Activated CD4-positive, alpha-beta T cell treated with anti-CD3 and anti-CD28 coated beads for 24 hours (primary cell): ENCODE measurements around the gene DNAJA1.
"Not testable (repeated sequence)": the region's sequence is repeated elsewhere in the genome, so short reads cannot be mapped to it uniquely, and the experiment has no call there.

Experiments used
- DNase-seq, 2 donors: peaks; one replicate each; pipeline ENCODE4 v3.0.0-alpha.2; 2020; ENCODE audit warnings: low read depth in 2 of 2

The DNAJA1 gene

DNA sequence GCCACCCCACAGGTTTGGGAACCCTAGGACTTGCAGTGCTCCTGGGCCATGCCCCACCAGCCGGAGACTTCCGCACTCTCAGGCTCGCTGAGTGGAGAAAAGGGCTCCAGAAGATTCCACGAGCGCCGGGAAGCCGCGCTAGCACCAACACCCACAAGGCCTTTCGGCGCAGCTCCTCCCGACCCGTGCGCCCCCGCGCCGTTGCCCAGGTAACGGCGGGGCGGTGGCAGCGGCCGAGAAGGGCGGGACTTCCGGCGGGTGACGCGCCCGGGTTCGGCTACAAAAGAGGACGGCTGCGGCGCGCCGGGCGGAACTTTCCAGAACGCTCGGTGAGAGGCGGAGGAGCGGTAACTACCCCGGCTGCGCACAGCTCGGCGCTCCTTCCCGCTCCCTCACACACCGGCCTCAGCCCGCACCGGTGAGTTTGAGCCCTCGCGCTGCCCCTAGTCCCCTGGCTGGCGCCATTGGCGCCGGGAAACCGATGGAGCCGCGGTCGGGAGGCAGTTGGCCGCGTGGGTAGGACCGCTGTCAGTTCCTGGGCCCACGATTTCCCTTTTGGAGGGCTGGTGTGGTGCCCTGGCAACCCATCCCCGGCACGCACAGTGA, at the start of gene DNAJA1:
Gene DNAJA1 (plus strand): TSS at position 308 of the 606 bp plus-strand sequence. CDS start 1,212 bp downstream, outside the sequence.
- peak; percentile 91 to 95 for DNase-seq

DNA sequence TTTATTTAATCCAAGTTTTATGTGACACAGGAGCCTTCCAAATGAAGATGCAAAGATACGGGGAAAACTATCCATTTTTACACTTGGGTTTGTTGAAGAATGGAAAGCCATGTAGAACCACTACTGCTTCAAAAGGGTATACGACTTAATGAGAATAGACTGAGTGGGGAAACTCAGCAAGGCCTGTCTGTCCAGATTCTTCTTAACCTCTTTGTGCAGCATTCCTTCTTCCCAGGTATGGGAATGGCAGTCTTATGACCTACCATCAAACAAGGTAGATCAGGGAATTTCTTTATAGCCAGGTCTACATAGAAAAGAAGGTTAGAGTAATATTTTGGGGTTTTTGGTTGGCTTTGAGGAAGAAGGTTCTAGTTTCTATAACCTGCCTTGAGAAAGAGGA, 47.0 kb upstream of the DNAJA1 start:
- DNase-seq, result no peak

DNA sequence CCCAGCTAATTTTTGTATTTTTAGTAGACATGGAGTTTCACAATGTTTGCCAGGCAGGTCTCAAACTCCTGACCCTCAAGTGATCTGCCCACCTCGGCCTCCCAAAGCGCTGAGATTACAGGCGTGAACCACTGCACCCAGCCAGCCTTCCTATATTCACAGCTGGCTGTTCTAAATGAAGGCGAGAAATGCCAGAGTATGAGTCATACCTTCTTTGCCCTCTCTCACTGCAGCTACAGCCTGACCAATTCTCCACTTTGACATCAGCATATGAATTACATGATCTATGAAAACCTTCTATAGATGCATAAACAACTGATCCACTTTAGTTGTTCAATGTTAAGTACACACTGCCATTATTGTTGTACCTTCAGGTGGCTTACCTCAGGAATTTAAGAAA, 38.1 kb upstream of the DNAJA1 start:
- no peak for DNase-seq

DNA sequence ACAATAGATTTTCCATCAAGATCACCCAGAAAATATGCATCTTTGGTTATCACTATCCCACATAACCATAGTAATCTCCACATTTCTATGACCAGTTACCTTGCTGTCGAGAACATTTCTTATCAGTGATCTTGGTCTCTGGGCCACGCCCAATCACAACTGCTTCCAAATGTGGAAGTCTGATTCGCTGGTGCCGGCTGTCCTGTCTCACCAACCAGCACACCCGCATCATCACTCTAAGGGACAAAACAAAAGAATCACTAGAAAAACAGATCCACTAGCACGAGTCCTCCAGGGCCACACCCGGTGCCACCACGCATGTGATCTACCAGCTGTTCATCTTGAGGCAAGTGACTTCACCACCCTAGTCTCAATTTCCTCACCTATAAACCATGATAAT, 35.4 kb upstream of the DNAJA1 start:
- no peak for DNase-seq

DNA sequence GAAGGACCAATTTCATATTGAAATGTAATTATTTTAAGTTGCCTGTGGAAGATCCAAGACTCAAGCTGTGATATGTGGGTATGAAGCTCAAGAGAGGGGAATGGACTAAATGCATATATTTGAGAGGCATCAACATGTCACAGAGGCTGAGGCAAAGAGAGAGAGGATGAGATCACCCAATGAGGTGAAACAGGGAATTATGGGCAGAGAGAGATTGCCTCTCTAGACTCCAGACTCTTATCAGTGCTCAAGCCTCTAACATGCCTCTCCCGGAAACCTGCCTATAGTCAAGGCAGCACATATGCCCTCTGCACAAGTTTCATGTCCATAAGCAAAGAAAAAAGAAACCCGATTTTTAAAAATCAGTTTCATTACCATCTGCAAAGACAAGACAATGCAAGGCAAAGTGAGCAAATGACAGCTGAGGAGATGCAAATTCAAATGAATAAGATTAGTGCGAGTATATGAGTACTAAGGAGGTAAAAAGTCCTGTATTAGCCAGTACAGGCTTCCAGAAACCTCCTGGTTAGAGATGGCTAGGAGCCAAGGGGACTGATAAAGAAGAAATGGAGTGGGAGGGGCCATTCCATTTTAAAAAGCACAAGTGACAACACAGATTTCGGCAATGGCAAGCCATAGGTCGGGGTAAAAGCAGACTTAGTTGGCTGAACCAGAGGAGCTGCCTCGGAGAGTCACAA, 33.0 kb upstream of the DNAJA1 start:
- DNase-seq, result no peak

DNA sequence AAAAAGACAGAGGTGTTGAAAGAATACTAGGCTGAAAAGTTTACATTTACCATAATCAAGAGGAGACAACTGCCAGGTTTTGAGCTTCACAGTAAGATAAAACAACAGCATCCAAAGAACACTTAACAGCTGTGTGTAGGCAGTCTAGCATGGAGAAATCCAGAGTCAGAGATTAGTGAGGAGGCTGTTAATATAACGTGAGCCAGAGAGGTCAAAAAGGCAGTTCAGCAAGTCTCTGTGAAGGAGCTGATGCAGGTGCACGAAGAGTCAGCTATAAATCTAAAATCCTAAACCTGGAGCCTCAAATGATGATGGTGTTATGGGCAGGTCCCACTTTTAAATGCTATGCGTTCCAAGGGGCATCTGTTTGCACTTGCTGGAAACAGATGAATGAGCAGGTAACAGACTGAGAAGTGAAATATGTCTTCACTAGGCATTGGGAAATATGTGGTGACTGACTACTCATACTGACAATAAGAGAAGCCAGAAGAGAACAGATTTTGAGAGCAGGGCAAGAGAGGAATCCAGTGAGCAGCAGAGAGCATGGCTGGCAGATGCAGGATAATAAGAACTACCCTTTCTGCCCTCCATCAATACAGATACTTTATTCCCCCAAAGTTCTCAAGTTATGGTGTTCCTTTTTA, 32.4 kb upstream of the DNAJA1 start:
- no peak for DNase-seq

DNA sequence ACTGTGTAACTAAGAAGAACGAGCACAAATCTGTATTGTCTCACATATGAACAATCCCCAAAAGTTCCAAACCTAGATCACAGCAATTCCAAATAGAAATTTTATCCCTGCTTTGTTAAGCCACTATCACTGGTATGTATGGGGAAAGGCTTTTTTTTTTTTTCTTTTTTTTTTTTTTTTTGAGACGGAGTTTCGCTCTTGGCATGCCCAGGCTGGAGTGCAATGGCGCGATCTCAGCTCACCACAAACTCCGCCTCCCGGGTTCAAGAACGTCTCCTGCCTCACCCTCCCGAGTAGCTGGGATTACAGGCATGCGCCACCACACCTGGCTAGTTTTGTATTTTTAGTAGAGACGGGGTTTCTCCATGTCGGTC, 24.4 kb upstream of the DNAJA1 start:
- DNase-seq, result peak in 1 of 2 donors; percentile 10

DNA sequence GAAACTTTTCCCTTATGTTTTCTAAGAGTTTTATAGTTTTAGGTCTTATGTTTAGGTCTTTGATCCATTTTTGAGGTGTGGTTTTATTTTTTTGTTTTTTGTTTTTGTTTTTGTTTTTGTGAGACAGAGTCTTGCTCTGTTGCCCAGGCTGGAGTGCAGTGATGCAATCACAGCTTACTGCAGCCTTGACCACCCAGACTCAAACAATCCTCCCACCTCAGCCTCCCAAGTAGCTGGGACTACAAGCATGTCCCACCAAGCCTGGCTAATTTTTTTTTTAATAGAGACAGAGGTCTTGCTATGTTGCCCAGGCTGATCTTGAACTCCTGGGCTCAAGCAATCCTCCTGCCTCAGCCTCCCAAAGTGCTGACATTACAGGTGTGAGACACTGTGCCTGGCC, 19.7 kb upstream of the DNAJA1 start:
- DNase-seq, result not testable (repeated sequence)

DNA sequence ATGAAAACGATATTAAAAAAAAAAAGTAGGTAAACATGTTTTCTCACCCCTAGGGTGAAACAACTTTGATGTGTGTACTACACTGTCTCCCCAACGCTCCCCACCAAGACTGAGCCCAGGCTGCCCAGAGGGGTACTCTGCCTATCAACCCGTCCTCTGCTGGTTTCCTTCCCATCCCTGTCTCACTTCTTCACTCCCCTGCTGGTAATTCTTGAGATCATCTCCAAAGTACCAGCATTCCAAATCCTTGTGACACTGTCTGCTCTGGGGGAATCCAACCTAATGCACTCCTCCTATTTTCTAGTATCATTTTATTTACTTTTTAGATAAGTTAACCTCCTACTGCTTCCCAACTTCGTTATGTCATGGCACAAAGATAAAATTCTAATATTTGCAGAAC, 17.3 kb upstream of the DNAJA1 start:
- no peak for DNase-seq

DNA sequence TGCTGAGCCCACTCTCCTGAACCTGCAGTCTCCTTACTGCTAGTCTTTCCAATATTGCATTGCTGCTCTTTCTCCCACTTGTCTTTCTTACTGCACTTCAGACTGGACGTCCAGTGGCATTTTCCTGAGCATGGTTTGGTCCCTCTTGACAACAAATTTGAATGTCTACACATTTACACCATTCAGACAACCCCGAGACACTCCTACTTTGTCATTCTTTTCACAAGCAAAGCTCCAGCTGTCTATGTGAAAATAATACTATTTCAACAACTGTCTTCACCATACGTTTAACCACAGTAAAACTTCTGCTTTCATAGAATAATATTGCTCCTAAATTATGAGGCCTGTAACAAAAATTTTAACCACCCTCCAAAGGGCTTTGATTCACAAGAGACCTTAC, 13.2 kb upstream of the DNAJA1 start:
- DNase-seq, result no peak

DNA sequence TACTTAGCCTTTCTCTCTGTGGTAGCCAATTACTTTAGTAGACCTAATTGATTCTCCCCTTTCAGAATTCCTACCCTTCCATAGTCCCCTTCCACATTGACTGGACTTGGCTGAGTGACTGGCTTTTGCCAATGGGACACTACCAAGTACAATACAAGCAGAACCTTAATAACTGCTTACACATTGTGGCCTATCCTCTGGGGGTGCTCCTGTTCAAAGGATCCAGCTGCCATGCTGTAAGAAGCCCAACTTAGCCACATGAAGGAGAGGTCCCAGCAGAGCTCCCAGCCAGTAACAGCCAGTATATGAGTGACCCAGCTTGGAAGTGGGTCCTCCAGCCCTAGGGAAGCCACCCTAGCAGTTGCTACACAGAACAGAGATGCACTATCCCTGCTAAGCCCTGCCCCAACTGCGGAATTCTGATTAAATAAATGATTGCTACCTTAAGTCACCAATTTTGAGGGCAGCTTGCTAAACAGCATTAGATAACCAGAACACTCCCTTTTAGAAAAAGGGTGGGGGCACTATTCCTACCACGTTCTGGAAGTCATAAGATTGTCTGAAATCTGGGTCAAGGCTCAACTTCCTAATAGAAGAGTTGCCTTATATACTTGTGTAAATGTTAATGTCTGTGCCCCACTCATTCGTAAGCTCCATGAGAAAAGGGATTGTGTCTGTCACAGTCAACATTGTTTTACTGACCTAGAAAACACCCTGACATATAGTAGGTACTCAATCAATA, 12.6 kb upstream of the DNAJA1 start:
- DNase-seq, result no peak

DNA sequence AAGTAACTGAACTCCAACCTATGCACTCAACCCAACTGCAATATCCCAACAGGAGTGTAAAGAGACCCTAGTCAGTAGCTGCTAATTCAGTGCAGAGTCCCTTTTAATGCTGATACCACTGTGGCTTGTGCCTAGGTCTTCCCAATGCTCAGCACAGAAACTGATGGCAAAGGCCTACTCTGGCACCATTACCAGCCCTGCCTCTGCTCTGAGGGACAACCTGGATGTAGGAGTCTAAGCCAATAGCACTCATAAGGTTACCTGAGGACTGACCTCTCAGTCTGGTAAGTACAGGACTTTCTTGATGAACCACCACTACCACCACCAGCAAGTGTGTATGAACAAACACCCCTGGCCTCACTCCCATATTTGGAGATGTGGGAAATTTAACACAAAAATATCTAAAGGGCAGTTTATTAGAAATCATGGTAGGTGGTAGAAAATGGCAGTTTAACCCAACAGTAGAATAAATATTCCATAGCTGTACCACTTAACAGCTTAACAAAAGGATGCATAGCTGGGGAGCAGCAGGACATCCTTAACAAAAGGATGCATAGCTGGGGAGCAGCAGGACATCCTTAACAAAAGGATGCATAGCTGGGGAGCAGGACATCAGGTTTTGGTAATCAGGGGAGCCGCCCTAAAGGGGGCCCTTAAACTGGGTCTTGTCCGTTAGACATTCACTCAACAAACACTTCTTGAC, 11.0 kb upstream of the DNAJA1 start:
- no peak for DNase-seq

DNA sequence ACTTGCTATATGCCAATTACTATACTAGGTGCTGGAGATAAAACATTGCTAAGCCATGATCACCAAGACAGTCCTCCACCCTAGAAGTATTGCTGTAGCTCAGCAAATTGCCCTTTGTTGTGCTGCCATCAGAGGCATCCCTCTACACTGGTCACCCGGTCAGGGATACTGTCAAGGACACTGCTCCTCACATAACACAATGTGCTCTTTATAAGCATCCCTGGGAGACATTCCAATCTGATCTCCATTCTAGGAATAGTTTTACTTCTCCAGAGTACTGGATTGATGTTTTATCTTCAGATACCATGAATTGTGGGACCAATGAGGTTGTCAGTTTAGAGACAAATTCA, 10.4 kb upstream of the DNAJA1 start:
- no peak for DNase-seq

DNA sequence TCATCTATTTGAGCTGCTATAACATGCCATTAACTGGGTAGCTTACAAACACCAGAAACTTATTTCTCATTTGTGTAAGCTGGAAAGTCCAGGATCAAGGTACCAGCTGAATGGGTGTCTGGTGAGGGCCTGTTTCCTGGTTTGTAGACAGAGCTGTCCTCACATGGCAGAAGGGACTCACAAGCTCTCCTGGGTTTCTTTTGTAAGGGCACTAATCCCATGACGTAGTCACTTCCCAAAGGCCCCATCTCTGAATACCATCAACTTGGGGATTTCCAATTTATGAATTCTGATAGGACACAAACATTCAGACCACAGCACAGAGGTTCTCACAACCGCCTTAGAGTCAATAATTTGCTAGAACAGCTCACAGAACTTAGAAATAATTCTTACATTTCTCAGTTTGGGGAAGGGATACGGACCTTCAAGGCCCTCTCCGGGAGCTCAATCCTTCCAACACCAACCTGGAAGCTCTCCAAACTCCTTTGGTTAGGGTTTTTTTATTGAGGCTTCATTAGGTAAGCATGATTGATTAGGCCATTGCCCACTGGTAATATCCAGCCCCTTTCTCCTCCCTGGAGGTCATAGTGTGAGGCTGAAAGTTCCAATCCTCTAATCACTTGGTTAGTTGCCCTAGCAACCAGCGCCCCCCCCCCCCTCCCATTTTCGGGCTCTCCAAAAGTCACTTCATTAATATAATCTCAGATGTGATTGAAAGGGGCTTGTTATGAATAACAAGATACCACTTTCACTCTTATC, 7.6 kb upstream of the DNAJA1 start:
- no peak for DNase-seq

DNA sequence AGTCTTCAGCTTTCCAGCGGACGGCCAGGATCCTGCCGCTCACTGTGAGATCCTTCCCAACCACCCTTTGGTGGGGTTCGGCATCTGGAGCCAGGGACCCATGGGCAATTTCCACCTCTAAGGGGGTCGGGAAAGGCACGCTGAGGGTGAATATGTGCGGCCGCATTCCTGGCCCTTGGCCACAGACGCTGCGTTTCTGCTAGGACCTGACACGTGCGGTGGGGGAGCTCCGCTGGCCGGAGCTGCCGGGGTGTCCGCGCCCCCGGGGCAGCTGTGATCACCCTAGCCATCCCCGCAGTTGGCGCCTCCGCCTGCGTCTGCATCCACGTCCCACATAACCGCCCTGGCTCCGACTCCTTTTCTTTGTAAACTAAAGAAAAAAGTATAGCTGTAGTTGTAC, 5.3 kb upstream of the DNAJA1 start:
- DNase-seq, result no peak

DNA sequence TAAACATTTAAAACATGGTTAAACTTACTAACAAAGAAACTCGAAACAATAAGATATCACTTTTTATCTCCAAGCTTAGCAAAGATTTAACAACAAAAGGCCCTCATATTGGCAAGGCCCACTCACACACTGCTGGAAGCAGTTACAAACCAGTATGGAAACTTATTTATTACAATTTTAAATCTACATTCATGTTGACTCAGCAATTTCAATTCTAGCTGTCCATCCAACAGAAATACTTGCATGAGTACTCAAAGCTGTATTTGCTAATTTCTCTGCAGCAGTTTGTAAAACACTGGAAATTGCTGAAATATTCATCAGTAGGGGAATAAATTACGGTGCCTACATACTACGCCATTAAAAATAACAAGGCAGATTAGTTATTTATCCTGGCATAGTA, 2.8 kb upstream of the DNAJA1 start:
- DNase-seq, result no peak

DNA sequence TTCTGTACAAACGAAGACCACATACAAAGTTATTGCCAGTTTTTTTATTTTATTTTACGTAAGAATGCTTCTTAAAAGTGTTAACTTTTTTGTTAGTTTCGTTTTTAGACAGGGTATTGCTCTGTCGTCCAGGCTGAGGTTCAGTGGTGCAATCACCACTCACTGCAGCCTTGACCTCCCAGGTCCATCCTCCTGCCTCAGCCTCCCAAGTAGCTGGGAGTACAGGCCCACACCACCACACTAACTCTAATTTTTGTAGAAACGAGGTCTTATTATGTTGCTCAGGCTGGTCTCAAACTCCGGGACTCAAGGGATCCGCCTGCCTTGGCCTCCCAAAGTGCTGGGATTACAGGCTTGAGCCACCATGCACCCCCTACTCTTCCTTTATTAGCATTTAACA, 2.3 kb upstream of the DNAJA1 start:
- no peak for DNase-seq

DNA sequence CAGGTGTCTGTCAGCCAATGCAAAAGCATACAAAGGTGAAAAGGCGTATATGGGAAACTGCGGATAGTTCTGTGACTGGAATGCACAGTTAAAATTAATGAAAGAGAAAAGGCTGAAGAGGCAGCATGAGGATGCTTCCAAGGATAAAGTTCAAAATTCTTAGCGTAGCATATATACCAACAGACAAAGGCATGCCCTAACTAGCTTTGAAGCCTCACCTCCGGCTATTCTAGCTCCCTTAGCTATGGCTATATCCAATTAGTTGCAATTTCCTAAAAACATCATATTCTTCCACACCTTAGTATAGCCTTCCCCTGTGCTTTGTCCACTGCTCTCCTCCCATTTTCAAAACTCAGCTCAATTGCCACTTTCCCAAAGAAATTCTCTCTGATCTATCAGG, 1.4 kb upstream of the DNAJA1 start:
- no peak for DNase-seq

DNA sequence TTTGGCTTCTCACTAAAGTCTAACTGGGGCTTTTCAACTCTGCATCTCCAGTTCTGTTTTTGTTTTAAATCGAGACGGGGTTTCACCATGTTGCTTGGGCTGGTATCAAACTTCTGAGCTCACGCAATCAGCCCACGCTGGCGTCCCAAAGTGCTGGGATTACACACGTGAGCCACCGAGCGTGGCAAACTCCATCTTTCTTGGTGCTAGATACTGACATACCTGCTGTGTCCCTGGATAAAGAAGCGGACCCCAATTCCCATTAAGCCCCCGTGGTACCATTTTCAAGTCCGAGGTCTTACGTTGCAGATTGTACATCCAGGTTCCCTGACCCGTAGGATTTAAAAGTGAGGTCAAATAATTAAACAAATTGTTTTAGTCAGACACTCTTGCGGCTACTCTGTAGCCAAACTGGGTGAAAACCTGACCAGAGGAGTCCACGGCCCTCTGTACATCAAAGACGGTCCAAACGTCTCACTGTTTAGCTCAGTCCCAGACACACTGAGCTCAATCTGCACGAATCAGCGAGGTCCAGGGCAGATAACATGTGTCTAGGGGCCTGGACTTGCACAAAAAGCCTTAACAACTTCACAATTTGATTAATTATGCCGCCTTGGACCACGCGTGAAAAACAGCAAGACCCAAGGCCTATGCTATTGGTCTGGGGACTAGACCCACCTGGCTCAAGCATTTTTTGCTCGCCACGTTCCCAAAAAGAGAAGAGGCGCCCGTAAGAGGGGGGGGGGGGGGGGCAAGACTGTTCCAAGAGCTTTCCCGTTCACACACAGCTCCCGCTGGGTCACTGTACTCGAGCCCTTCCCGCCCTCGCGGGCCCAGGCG, 727 bp upstream of the DNAJA1 start:
- DNase-seq, result no peak

DNA sequence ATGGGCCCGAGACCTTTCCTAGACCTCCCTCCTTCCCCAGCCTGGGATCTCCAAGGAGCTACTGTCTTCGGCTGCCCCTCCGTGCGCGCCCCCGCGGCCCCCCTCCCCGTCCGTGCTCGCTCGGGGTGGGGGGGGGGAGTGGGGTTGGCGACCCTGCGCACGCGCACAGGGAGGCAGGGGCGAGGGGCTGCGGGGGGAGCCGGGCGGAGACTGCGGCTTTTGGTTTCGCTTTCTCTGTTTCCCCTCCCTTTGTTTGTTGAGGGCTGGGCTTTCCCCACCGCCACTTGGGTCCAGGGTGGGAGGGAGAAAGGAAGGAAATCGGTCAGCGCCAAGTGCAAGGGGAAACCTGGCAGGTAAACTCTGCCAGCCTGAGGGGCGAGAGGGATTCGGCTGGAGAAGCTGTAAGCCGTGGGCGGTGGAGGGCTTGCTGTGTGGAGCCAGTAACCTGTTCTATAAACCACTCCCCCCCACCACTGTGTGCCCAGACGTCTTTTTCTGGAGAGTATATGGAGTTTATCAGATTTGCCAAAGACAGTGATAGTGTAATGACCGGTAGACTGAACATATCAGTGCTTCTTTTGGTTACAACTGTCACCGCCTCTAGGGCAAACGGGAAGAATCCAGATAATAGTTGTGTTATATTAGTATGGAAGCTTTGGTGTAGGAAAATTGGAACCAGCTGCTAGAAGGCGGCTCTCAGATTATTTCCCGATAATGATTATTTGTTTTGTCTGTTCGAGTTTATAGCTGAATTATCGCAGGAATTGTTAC, 684 bp downstream of the DNAJA1 start:
- DNase-seq, result peak; percentile 58 to 70
